CD4-positive, alpha-beta T cell (primary cell): Measurements from ENCODE around the gene LRP6. TPM values are rescaled to one million over a fixed set of nuclear protein-coding genes. Genes with fewer than 3 reads are reported as not detected.
"Not testable (repeated sequence)": the region's sequence is repeated elsewhere in the genome, so short reads cannot be mapped to it uniquely, and the experiment has no call there.

Experiments used
- ATAC-seq: fragments of 200-7000 bp; cut with Tn5 transposase; one replicate; pipeline ENCODE4 v1.10.0; 2022; ENCODE audit warnings: mild to moderate bottlenecking; ENCODE audit not compliant: poor library complexity
- CTCF ChIA-PET: fragments of 350-600 bp; sonication (Branson Sonifier 250); formaldehyde crosslinking; loops from one replicate; lab custom pipeline; 2021; ENCODE audit warnings: antibody characterized with exemption, inconsistent platforms; lab: Charles Lee
- POLR2A ChIA-PET: fragments of 350-600 bp; sonication (Branson Sonifier 250); formaldehyde crosslinking; loops from one replicate; lab custom pipeline; 2021; ENCODE audit warnings: antibody characterized with exemption, inconsistent platforms; lab: Charles Lee
- DNase-seq, 14 experiments: peaks; one replicate each; pipeline ENCODE4 v3.0.0-alpha.2; 2013 to 2020; ENCODE audit warnings: mixed read lengths in 2 of 14
- H3K27ac ChIP-seq, 2 donors: one replicate each; pipeline versions ENCODE4 v1.5.1 to v1.7.0; 2013; ENCODE audit warnings: low read length in 2 of 2, low read depth in 1 of 2, mild to moderate bottlenecking in 1 of 2
- H3K27me3 ChIP-seq, 2 experiments: 1 replicate in 1 of 2; 2 replicates in 1 of 2; pipeline versions ENCODE4 v1.6.1 to v1.7.0; 2013; ENCODE audit warnings: low read length in 2 of 2, control low read depth in 1 of 2, mild to moderate bottlenecking in 1 of 2, moderate library complexity in 1 of 2; ENCODE audit not compliant: insufficient read depth in 2 of 2, control insufficient read depth in 1 of 2
- H3K36me3 ChIP-seq: one replicate; pipeline ENCODE4 v1.6.1; 2013; ENCODE audit warnings: low read length, control low read depth; ENCODE audit not compliant: insufficient read depth
- H3K4me1 ChIP-seq: one replicate; pipeline ENCODE4 v1.6.1; 2013; ENCODE audit warnings: low read length, control low read depth; ENCODE audit not compliant: insufficient read depth
- H3K4me3 ChIP-seq: one replicate; pipeline ENCODE4 v1.5.1; 2013; ENCODE audit warnings: mild to moderate bottlenecking, low read length, moderate library complexity
- H3K9me3 ChIP-seq, 2 experiments: 1 replicate in 1 of 2; 2 replicates in 1 of 2; pipeline versions ENCODE4 v1.6.1 to v1.7.0; 2013; ENCODE audit warnings: low read length in 2 of 2, mild to moderate bottlenecking in 2 of 2, control low read depth in 1 of 2, moderate library complexity in 1 of 2; ENCODE audit not compliant: control insufficient read depth in 1 of 2, insufficient read depth in 1 of 2
- H3K27ac Mint-ChIP-seq: one replicate; pipeline ENCODE4 v1.8.0; 2020; ENCODE audit warnings: mixed read lengths
- H3K27me3 Mint-ChIP-seq: one replicate; pipeline ENCODE4 v1.8.0; 2021; ENCODE audit warnings: mixed read lengths
- H3K36me3 Mint-ChIP-seq: one replicate; pipeline ENCODE4 v1.8.0; 2021; ENCODE audit warnings: low read depth, mixed read lengths
- H3K4me1 Mint-ChIP-seq: one replicate; pipeline ENCODE4 v1.8.0; 2021; ENCODE audit warnings: low read depth, mixed read lengths
- H3K4me3 Mint-ChIP-seq: one replicate; pipeline ENCODE4 v1.8.0; 2020; ENCODE audit warnings: mild to moderate bottlenecking, mixed read lengths
- H3K9me3 Mint-ChIP-seq: one replicate; pipeline ENCODE4 v1.8.0; 2020; ENCODE audit warnings: mixed read lengths
- intact Hi-C, 2 experiments: fragments of 100-400 bp; cut with DNase I in 1 of 2; cut with micrococcal nuclease in 1 of 2; formaldehyde crosslinking; loops; one replicate each; pipeline versions ENCODE4 v1.15.1 to v1.9.0; 2023 to 2025; cut with DNase I, micrococcal nuclease
- total RNA-seq, 174 experiments: library from RNA in 2 of 174; stranded (reverse) in 2 of 174; gene quantifications; one replicate each; pipeline ENCODE4 v1.2.3 and lab custom pipeline; 2021 to 2026
- TF ChIP-seq, protein P1 (sequence below): fragments of 200-600 bp; IDR thresholded peaks from one replicate; pipeline ENCODE4 v1.8.0; 2022; ENCODE audit warnings: antibody characterized with exemption, mild to moderate bottlenecking

Gene LRP6
- total RNA-seq, 2 experiments from 2014 or later: 5.2 to 6.8 TPM

DNA sequence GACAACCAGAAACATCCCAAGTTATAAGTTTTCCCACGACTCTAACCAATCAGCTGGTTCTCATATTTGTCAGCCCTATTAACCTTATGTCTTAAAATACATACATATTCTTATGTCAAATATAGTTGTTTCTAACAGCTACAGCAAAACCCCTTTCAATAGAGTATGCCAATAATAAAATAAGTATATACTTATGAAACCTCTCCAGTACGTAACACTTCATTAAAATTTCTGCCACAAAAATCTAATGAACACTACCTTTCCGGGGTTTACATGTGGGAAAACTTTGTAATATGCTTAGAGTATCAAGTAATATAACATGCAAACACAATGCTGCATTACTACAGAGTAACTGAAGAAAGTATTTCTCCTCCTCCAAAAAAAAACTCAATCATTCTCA is 1.8 kb downstream of the LRP6 start:
- Histone ChIP-seq H3K9me3 (peaks cover 0 to 4% of the 10 kb centered on the region in 2 experiments), H3K4me1 (peaks cover 16% of the 10 kb centered on the region), H3K27me3 (peaks cover 0 to 14% of the 10 kb centered on the region in 2 experiments), H3K4me3 (peak overlapping the region; percentile 66), H3K36me3 (no peaks in the 10 kb centered on the region), H3K27ac (no peak overlapping the region)
- DNase-seq (no peak), ATAC-seq (no peak)
- Mint-ChIP-seq H3K27ac (peak overlapping the region; percentile 18), H3K9me3 (no peaks in the 10 kb centered on the region), H3K27me3 (peaks cover 6% of the 10 kb centered on the region), H3K36me3 (peaks cover 8% of the 10 kb centered on the region), H3K4me3 (peak overlapping the region; percentile 91), H3K4me1 (peaks cover 28% of the 10 kb centered on the region)
- ChIA-PET POLR2A (interaction anchor here (0.7 to 0.9 kb wide), 2 partner anchors 28 to 460 kb away, joined by 3 read pairs; no protein-coding TSS in a partner anchor), CTCF (no interaction called here)
- intact Hi-C loops: loop anchor here in 1 of 2 experiments (5.0 kb wide), 1 partner anchor 87 kb away; the partner anchor contains the start of gene MANSC1
- TF ChIP-seq, protein P1, sequence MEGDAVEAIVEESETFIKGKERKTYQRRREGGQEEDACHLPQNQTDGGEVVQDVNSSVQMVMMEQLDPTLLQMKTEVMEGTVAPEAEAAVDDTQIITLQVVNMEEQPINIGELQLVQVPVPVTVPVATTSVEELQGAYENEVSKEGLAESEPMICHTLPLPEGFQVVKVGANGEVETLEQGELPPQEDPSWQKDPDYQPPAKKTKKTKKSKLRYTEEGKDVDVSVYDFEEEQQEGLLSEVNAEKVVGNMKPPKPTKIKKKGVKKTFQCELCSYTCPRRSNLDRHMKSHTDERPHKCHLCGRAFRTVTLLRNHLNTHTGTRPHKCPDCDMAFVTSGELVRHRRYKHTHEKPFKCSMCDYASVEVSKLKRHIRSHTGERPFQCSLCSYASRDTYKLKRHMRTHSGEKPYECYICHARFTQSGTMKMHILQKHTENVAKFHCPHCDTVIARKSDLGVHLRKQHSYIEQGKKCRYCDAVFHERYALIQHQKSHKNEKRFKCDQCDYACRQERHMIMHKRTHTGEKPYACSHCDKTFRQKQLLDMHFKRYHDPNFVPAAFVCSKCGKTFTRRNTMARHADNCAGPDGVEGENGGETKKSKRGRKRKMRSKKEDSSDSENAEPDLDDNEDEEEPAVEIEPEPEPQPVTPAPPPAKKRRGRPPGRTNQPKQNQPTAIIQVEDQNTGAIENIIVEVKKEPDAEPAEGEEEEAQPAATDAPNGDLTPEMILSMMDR: no peak

DNA sequence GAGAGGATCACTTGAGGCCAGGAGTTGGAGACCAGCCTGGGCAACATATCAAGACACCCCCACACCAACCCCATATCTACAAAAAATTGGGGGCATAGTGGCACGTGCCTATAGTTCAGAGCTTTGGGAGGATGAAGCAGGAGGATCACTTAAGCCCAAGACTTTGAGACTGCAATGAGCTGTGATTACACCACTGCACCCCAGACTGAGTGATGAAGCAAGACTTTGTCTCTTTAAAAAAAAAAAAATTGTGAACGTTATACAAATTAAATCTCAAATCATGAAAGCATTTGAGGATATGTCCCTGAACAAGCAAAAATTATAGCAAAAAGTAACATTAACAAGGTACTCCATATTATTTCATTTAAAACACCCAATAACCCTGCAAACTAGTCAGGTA is 2.9 kb downstream of the LRP6 start:
- ChIA-PET POLR2A (no interaction called here), CTCF (no interaction called here)
- Histone ChIP-seq H3K4me3 (no peak overlapping the region), H3K36me3 (no peaks in the 10 kb centered on the region), H3K27ac (no peak overlapping the region), H3K27me3 (peaks cover 0 to 14% of the 10 kb centered on the region in 2 experiments), H3K4me1 (peaks cover 16% of the 10 kb centered on the region), H3K9me3 (peaks cover 0 to 4% of the 10 kb centered on the region in 2 experiments)
- DNase-seq (no peak), ATAC-seq (no peak)
- peaks cover 8% of the 10 kb centered on the region for H3K36me3 Mint-ChIP-seq
- peaks cover 28% of the 10 kb centered on the region for H3K4me1 Mint-ChIP-seq
- intact Hi-C loops: no loop called here
- TF ChIP-seq, protein P1: no peak
- H3K4me3 Mint-ChIP-seq: peak overlapping the region; percentile 37
- H3K27ac Mint-ChIP-seq: no peak overlapping the region
- no peaks in the 10 kb centered on the region for H3K9me3 Mint-ChIP-seq
- H3K27me3 Mint-ChIP-seq: peaks cover 6% of the 10 kb centered on the region

DNA sequence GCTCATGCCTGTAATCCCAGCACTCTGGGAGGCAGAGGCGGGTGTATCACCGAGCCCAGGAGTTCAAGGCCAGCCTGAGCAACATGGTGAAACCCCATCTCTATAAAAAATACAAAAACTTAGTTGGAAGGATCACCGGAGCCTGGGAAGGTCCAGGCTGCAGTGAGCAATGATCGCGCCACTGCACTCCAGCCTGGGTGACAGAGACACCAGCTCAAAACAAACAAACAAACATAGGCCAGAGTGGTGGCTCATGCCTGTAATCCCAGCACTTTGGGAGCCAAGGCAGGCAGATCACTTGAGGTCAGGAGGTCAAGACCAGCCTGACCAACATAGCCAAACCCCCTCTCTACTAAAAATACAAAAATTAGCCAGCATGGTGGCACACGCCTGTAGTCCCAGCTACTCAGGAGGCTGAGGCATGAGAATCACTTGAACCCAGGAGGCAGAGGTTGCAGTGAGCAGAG is 10.5 kb downstream of the LRP6 start:
- ATAC-seq, H3K36me3 ChIP-seq, H3K9me3 ChIP-seq, H3K4me1 Mint-ChIP-seq, H3K9me3 Mint-ChIP-seq, H3K4me1 ChIP-seq, H3K27ac Mint-ChIP-seq, H3K27me3 ChIP-seq, H3K4me3 ChIP-seq, POLR2A ChIA-PET, H3K36me3 Mint-ChIP-seq, H3K27ac ChIP-seq, H3K4me3 Mint-ChIP-seq, DNase-seq, CTCF ChIA-PET, intact Hi-C loops, H3K27me3 Mint-ChIP-seq: not testable (repeated sequence)

DNA sequence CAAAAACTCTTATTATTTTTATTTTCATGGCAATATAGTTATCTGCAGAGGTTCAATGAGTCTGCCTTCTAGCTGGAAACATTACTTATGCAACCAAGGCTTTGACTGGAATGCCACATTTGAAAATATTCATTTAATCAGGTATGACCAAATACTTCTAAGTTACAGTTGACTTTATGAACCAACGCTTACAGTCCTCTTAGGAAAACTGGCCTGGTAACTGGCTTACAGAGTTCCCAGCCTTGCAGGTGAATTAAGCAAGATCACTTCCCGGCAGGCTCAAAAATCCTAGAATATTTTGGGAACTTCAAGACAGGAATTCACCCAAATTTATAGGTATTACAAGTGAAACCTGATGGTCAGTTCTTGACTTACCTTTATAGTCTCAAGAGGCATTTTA is 12.3 kb downstream of the LRP6 start:
- Histone ChIP-seq H3K36me3 (no peaks in the 10 kb centered on the region), H3K4me3 (no peak overlapping the region), H3K27me3 (no peaks in the 10 kb centered on the region), H3K27ac (no peak overlapping the region), H3K4me1 (no peaks in the 10 kb centered on the region), H3K9me3 (peaks cover 0 to 5% of the 10 kb centered on the region in 2 experiments)
- Mint-ChIP-seq H3K9me3 (peaks cover 5% of the 10 kb centered on the region), H3K27ac (no peak overlapping the region), H3K36me3 (no peaks in the 10 kb centered on the region), H3K4me1 (peaks cover 13% of the 10 kb centered on the region), H3K27me3 (no peaks in the 10 kb centered on the region), H3K4me3 (no peak overlapping the region)
- TF ChIP-seq, protein P1: no peak
- ATAC-seq (no peak), DNase-seq (no peak)
- ChIA-PET CTCF (no interaction called here), POLR2A (no interaction called here)
- intact Hi-C loops: no loop called here
